PC-3 (cell line): Measurements from ENCODE around the gene APCDD1L.

Source experiments
- EZH2 ChIP-seq: fragments of 300-600 bp; sonication (generic); IDR thresholded peaks from one replicate; pipeline ENCODE4 v1.6.1; 2017; ENCODE audit warnings: antibody characterized with exemption, mild to moderate bottlenecking, low read length; ENCODE audit not compliant: unreplicated experiment
- TF ChIP-seq, protein P1 (sequence below): fragments of 300-600 bp; sonication (generic); conservative IDR thresholded peaks from 2 replicates; pipeline ENCODE4 v1.5.1; 2017; ENCODE audit warnings: antibody characterized with exemption, low read depth, mild to moderate bottlenecking, low read length

DNA sequence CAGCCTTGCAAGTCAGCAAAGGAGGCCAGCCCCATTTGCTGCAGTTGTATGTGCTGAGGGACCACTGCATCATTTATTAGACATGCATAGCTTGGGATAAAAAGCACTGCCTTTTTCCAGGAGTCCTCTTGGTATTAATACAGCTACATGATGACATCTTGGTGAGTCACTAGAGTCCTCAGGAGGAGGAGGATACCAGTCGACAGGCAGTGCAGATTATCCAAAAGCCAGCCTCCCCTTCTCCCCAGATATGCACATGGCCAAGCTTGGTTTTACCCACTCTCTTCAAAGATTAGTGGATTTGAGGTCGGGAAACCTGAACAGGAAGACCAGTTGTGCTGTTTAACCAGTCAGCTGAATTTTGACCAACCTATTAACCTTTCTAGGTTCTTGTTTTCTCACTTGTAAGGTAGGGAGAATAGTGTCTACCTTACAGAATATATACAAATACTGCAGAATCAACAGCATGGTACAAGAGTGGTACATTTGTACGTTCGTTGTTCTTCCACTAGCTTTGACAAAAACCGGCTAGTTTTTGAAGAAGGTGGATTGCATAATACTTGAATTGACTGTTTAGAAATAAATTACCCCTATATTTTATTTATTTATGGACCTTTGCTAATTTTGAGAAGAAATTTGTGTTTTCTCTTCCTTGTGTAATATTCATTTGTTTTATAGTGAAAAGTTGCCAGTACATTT lies 94.3 kb downstream of the APCDD1L start:
- no peak for TF ChIP-seq EZH2
- TF ChIP-seq, protein P1, sequence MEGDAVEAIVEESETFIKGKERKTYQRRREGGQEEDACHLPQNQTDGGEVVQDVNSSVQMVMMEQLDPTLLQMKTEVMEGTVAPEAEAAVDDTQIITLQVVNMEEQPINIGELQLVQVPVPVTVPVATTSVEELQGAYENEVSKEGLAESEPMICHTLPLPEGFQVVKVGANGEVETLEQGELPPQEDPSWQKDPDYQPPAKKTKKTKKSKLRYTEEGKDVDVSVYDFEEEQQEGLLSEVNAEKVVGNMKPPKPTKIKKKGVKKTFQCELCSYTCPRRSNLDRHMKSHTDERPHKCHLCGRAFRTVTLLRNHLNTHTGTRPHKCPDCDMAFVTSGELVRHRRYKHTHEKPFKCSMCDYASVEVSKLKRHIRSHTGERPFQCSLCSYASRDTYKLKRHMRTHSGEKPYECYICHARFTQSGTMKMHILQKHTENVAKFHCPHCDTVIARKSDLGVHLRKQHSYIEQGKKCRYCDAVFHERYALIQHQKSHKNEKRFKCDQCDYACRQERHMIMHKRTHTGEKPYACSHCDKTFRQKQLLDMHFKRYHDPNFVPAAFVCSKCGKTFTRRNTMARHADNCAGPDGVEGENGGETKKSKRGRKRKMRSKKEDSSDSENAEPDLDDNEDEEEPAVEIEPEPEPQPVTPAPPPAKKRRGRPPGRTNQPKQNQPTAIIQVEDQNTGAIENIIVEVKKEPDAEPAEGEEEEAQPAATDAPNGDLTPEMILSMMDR, result no peak
